AG04449 (cell line): Measurements from ENCODE around the gene TCF19.
A peak's percentile ranks its signal among the peaks of the same experiment; 100 is the strongest.
"Not testable (repeated sequence)": the region's sequence is repeated elsewhere in the genome, so short reads cannot be mapped to it uniquely, and the experiment has no call there.

Experiments
- CTCF ChIA-PET: fragments of 350-600 bp; formaldehyde crosslinking; extraction: SDS; loops from one replicate; lab custom pipeline; 2021; ENCODE audit warnings: antibody characterized with exemption; lab: Yijun Ruan, JAX
- POLR2A ChIA-PET: fragments of 400-600, 350-600 bp; formaldehyde crosslinking; extraction: SDS; loops from one replicate; lab custom pipeline; 2020; ENCODE audit warnings: antibody characterized with exemption, inconsistent platforms; lab: Yijun Ruan, JAX
- DNase-seq: peaks from one replicate; pipeline ENCODE4 v3.0.0-alpha.2; 2010; ENCODE audit warnings: low read depth, low spot score
- H3K4me3 ChIP-seq: 2 replicates; pipeline ENCODE4 v1.5.1; 2011; ENCODE audit warnings: low read depth, mild to moderate bottlenecking, control low read depth, low read length
- TF ChIP-seq, protein P1 (sequence below): IDR thresholded peaks from one replicate; pipeline ENCODE4 v1.5.1; 2011; ENCODE audit warnings: mild to moderate bottlenecking, moderate library complexity, low read length, control low read depth, inconsistent platforms; ENCODE audit not compliant: insufficient read depth; ENCODE audit errors: missing control alignments

TCF19 gene

DNA sequence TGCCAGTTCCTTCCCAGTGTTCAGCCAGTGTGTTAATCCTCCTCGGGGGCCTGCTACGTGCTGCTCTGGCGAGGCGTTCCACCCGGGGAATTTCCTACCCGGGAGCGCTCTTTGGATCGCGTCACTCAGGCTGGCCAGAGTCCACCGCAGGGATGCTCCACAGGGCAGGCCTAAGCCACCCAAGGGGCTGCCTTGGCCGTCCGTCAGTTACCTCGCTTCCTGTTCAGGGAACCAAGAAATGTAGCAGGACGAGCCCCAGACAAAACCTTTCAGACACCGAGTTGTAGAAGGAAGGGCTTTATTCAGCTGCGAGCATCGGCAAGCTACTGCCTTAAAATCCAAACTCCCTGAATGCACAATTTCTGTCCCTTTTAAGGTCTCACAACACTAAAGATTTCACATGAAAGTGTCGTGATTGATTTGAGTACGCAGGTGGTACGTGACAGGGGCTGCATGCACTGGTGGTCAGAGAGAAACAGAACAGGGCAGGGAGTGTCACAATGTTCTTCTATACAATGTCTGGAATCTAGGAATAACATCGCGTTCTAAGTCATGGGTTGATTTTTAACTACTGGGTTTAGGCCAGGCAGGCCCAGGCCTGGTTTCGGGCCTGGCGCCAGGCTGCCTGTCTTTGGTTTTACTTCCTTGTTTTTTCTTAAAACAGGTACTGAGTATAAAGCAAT, 27.8 kb downstream of the TCF19 start:
- CTCF ChIA-PET, result interaction anchor here (1.8 to 13.7 kb wide), 2 partner anchors 10 to 43 kb away, joined by 7 to 505 read pairs; partner anchors contain the start of gene PSORS1C2
- DNase-seq, result no peak
- H3K4me3 ChIP-seq, result no peak overlapping the region
- TF ChIP-seq, protein P1, sequence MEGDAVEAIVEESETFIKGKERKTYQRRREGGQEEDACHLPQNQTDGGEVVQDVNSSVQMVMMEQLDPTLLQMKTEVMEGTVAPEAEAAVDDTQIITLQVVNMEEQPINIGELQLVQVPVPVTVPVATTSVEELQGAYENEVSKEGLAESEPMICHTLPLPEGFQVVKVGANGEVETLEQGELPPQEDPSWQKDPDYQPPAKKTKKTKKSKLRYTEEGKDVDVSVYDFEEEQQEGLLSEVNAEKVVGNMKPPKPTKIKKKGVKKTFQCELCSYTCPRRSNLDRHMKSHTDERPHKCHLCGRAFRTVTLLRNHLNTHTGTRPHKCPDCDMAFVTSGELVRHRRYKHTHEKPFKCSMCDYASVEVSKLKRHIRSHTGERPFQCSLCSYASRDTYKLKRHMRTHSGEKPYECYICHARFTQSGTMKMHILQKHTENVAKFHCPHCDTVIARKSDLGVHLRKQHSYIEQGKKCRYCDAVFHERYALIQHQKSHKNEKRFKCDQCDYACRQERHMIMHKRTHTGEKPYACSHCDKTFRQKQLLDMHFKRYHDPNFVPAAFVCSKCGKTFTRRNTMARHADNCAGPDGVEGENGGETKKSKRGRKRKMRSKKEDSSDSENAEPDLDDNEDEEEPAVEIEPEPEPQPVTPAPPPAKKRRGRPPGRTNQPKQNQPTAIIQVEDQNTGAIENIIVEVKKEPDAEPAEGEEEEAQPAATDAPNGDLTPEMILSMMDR, result no peak
- POLR2A ChIA-PET, result no interaction called here

DNA sequence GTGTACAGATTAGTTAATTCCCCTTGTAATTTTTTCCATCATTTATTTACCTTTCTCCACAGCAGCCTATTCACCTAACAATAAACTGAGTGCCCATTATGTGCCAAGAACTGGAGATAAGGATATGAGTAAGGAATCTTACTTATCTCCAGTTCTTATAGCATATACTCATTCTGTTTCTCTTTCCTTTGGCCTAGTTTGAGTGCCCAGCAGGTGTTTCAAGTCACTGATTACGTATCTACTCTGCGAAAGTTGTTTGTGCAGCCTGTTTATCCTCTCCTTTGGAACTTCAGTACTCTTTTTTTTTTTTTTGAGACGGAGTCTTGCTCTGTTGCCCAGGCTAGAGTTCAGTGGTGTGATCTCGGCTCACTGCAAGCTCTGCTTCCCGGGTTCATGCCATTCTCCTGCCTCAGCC, 29.4 kb downstream of the TCF19 start:
- H3K4me3 ChIP-seq, result no peak overlapping the region
- DNase-seq, result no peak
- ChIA-PET CTCF (interaction anchor here (1.1 to 13.7 kb wide), 3 partner anchors 9 to 60 kb away, joined by 4 to 505 read pairs (median 7); partner anchors contain the start of gene PSORS1C2), POLR2A (no interaction called here)
- TF ChIP-seq, protein P1, result no peak

DNA sequence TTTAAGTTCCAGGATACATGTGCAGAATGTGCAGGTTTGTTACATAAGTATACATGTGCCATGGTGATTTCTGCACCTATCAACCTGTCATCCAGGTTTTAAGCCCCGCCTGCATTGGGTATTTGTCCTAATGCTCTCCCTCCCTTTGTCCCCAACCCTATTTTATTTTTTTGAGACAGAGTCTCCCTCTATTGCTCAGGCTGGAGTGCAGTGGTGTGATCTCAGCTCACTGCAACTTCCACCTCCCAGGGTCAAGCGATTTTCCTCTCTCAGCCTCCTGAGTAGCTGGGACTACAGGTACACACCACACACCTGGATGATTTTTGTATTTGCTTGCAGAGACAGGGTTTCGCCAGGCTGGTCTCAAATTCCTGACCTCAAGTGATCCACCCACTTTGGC, 30.8 kb downstream of the TCF19 start:
- DNase-seq, result not testable (repeated sequence)
- POLR2A ChIA-PET, result interaction anchor here (0.7 kb wide), 1 partner anchor 1619 kb away, joined by 3 read pairs; no protein-coding TSS in a partner anchor

DNA sequence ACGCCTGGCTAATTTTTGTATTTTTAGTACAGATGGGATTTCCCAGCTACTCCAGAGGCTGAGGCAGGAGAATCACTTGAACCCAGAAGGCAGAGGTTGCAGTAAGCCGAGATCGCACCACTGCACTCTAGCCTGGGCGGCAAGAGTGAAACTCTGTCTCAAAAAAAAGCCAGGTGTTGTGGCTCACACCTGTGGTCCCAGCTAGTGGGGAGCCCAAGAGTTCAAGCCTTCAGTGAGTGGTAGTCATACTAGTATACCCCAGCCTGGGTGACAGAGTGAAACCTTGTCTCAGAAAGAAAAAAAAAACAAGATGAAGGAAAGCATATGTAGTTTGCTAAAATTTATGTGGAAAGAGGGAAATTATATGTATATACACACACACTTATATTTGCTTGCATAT, 32.1 kb downstream of the TCF19 start:
- ChIA-PET CTCF (interaction anchor here (0.6 to 13.7 kb wide), 3 partner anchors 47 to 176 kb away, joined by 3 to 505 read pairs (median 112); partner anchors contain the start of gene PSORS1C2), POLR2A (no interaction called here)
- TF ChIP-seq, protein P1, result no peak
- no peak overlapping the region for H3K4me3 ChIP-seq
- DNase-seq, result no peak

More for the DNA sequence above, 30.8 kb downstream of the TCF19 start:
- H3K4me3 ChIP-seq, result not testable (repeated sequence)
- CTCF ChIA-PET, result interaction anchor here (11.6 to 13.7 kb wide), 2 partner anchors 46 to 64 kb away, joined by 112 to 505 read pairs; partner anchors contain the start of gene PSORS1C2

DNA sequence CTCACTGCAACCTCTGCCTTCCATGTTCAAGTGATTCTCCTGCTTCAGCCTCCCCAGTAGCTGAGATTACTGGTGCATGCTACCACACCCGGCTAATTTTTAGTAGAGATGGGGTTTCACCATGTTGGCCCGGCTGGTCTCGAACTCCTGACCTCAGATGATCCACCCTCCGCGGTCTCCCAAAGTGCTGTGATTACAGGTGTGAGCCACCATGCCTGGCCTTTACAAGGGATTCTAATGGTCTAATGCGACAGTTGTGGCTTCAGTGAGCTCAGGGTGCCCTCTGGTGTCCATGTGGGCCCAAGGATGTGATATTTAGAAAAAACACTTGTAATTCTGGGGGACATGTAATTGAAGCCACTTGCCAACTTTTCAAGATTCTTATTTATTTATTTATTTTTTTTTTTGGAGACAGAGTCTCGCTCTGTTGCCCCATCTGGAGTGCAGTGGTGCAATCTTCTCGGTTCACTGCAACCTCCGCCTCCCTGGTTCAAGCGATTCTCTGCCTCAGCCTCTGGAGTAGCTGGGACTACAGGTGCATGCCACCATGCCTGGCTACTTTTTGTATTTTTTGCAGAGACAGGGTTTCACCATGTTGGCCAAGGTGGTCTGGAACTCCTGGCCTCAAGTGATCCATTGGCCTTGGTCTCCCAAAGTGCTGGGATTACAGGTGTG, 34.2 kb downstream of the TCF19 start:
- H3K4me3 ChIP-seq, DNase-seq: not testable (repeated sequence)
- ChIA-PET POLR2A (interaction anchor here (0.7 to 1.4 kb wide), 4 partner anchors 34 to 254 kb away, joined by 3 to 4 read pairs (median 4); partner anchors contain the start of gene TCF19), CTCF (interaction anchor here (0.7 to 13.7 kb wide), 25 partner anchors 8 to 277 kb away, joined by 3 to 505 read pairs (median 4); partner anchors contain the start of genes CCHCR1, PSORS1C1 and PSORS1C2)
- TF ChIP-seq, protein P1, result peak; percentile 61

DNA sequence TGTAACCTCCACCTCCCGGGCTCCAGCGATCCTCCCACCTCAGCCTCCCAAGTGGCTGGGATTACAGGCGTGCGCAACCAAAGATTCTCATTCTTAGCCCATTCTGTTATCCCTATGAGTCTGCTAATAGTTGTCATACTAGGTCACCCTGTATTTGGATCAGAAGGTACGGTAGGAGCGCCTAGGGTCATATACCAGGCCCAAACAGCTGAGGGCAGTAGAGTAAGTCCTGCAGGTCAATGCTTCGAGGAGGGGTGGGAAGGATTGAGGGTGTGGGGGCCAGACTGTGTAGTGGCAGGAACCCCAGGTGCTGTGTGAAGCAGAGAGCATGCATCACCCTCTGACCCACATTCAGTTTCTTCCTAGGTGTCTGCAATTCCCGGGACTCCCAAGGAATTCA, 34.8 kb downstream of the TCF19 start:
- CTCF ChIA-PET, result interaction anchor here (0.8 to 13.7 kb wide), 12 partner anchors 10 to 174 kb away, joined by 3 to 505 read pairs (median 9); partner anchors contain the start of genes CCHCR1 and PSORS1C2
- TF ChIP-seq, protein P1, result no peak
- H3K4me3 ChIP-seq, result no peak overlapping the region
- DNase-seq, result no peak
- POLR2A ChIA-PET, result interaction anchor here (1.4 kb wide), 1 partner anchor 35 kb away, joined by 4 read pairs; the partner anchor contains the start of gene TCF19
